Astrocyte (in vitro differentiated cells and primary cell): ENCODE measurements around the gene ROR1. TPM values are rescaled to one million over a fixed set of nuclear protein-coding genes. Genes with fewer than 3 reads are reported as not detected.
A peak's percentile ranks its signal among the peaks of the same experiment; 100 is the strongest.

Experiments used
- DNase-seq: peaks from one replicate; pipeline ENCODE4 v3.0.0-alpha.2; 2010; ENCODE audit warnings: low read depth
- FAIRE-seq: peaks from 2 replicates; lab custom pipeline; 2011; peaks lifted over from hg19 to GRCh38; lab: Jason Lieb, UNC
- H2AFZ ChIP-seq: 2 replicates; pipeline ENCODE4 v1.6.0; 2012; ENCODE audit warnings: low read depth, low read length, inconsistent platforms
- H3K27ac ChIP-seq: 2 replicates; pipeline ENCODE4 v1.5.1; 2011; ENCODE audit warnings: low read depth, low read length, inconsistent platforms
- H3K27me3 ChIP-seq: 2 replicates; pipeline ENCODE4 v1.6.0; 2011; ENCODE audit warnings: low read length, inconsistent platforms; ENCODE audit not compliant: insufficient read depth
- H3K36me3 ChIP-seq: 2 replicates; pipeline ENCODE4 v1.5.1; 2011; ENCODE audit warnings: low read length, inconsistent platforms; ENCODE audit not compliant: insufficient read depth
- H3K4me1 ChIP-seq: 2 replicates; pipeline ENCODE4 v1.5.1; 2011; ENCODE audit warnings: low read length, inconsistent platforms; ENCODE audit not compliant: insufficient read depth
- H3K4me2 ChIP-seq: 2 replicates; pipeline ENCODE4 v1.6.0; 2012; ENCODE audit warnings: low read length, inconsistent platforms
- H3K4me3 ChIP-seq: 2 replicates; pipeline ENCODE4 v1.5.1; 2011; ENCODE audit warnings: low read depth, mild to moderate bottlenecking, low read length, inconsistent platforms; ENCODE audit not compliant: insufficient read depth
- H3K79me2 ChIP-seq: 2 replicates; pipeline ENCODE4 v1.6.0; 2012; ENCODE audit warnings: mild to moderate bottlenecking, low read length, inconsistent platforms; ENCODE audit not compliant: insufficient read depth
- H3K9ac ChIP-seq: 2 replicates; pipeline ENCODE4 v1.6.0; 2012; ENCODE audit warnings: mild to moderate bottlenecking, low read length, inconsistent platforms
- H3K9me3 ChIP-seq: 2 replicates; pipeline ENCODE4 v1.5.1; 2012; ENCODE audit warnings: low read depth, mild to moderate bottlenecking, low read length, inconsistent platforms; ENCODE audit not compliant: insufficient read depth
- H4K20me1 ChIP-seq: 2 replicates; pipeline ENCODE4 v1.6.0; 2012; ENCODE audit warnings: low read length, inconsistent platforms; ENCODE audit not compliant: insufficient read depth
- H3K27ac Mint-ChIP-seq: one replicate; pipeline ENCODE4 v1.8.0; 2021; ENCODE audit warnings: mild to moderate bottlenecking, mixed read lengths; ENCODE audit not compliant: unreplicated experiment
- H3K27me3 Mint-ChIP-seq: one replicate; pipeline ENCODE4 v1.8.0; 2021; ENCODE audit warnings: low read depth, mixed read lengths; ENCODE audit not compliant: unreplicated experiment
- H3K36me3 Mint-ChIP-seq: one replicate; pipeline ENCODE4 v1.8.0; 2021; ENCODE audit warnings: low read depth, mixed read lengths; ENCODE audit not compliant: unreplicated experiment
- H3K4me1 Mint-ChIP-seq: one replicate; pipeline ENCODE4 v1.8.0; 2021; ENCODE audit warnings: low read depth, mixed read lengths; ENCODE audit not compliant: unreplicated experiment
- H3K4me3 Mint-ChIP-seq: one replicate; pipeline ENCODE4 v1.8.0; 2021; ENCODE audit warnings: mild to moderate bottlenecking, moderate library complexity, mixed read lengths; ENCODE audit not compliant: unreplicated experiment
- H3K9me3 Mint-ChIP-seq: one replicate; pipeline ENCODE4 v1.8.0; 2021; ENCODE audit warnings: mild to moderate bottlenecking, mixed read lengths; ENCODE audit not compliant: unreplicated experiment
- EZH2 ChIP-seq: IDR thresholded peaks from 2 replicates; pipeline ENCODE4 v1.6.1; 2012; ENCODE audit warnings: mild to moderate bottlenecking, low read length, inconsistent platforms; ENCODE audit not compliant: insufficient read depth
- total RNA-seq: library from RNA; stranded (reverse); gene quantifications from 2 replicates; pipeline ENCODE4 v1.2.1, GENCODE V29; 2021
- TF ChIP-seq, protein P1 (sequence below): IDR thresholded peaks from 2 replicates; pipeline ENCODE4 v1.5.1; 2011; ENCODE audit warnings: low read depth, mild to moderate bottlenecking, inconsistent platforms, low read length, moderate library complexity; ENCODE audit not compliant: insufficient read depth

ROR1 gene
- total RNA-seq, 1 donor from 2014 or later: 38.3 TPM

DNA sequence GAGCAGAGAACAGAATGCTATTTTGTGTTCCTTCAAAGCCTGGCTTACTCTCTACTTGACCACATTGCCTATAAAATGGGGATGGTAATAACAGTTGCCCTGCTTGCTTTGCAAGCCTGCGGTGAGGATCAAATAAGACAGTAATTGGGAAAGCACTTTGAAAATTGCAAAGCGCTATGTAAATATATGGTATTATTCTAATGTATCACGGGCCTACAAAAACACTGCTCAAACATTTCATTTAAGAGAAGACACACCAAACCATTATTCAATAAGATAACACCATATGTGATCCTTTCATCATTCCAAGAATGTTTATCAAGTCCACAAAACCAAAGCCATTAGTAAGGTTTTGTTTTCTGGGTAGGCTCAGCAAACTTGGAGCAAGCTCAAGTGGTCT is 208.4 kb downstream of the ROR1 start:
- no peaks in the 10 kb centered on the region for H3K9me3 ChIP-seq
- no peak overlapping the region for H3K27ac ChIP-seq
- no peak overlapping the region for H3K4me3 Mint-ChIP-seq
- FAIRE-seq (no peak), DNase-seq (peak; percentile 67)
- H3K27ac Mint-ChIP-seq: no peak overlapping the region
- no peaks in the 10 kb centered on the region for H3K36me3 ChIP-seq
- H3K36me3 Mint-ChIP-seq: no peaks in the 10 kb centered on the region
- no peak overlapping the region for H3K4me2 ChIP-seq
- H3K27me3 ChIP-seq: no peaks in the 10 kb centered on the region
- H2AFZ ChIP-seq: no peak overlapping the region
- H3K79me2 ChIP-seq: no peaks in the 10 kb centered on the region
- TF ChIP-seq EZH2: no peak
- TF ChIP-seq, protein P1, sequence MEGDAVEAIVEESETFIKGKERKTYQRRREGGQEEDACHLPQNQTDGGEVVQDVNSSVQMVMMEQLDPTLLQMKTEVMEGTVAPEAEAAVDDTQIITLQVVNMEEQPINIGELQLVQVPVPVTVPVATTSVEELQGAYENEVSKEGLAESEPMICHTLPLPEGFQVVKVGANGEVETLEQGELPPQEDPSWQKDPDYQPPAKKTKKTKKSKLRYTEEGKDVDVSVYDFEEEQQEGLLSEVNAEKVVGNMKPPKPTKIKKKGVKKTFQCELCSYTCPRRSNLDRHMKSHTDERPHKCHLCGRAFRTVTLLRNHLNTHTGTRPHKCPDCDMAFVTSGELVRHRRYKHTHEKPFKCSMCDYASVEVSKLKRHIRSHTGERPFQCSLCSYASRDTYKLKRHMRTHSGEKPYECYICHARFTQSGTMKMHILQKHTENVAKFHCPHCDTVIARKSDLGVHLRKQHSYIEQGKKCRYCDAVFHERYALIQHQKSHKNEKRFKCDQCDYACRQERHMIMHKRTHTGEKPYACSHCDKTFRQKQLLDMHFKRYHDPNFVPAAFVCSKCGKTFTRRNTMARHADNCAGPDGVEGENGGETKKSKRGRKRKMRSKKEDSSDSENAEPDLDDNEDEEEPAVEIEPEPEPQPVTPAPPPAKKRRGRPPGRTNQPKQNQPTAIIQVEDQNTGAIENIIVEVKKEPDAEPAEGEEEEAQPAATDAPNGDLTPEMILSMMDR: no peak
- peaks cover 40% of the 10 kb centered on the region for H3K4me1 Mint-ChIP-seq
- no peaks in the 10 kb centered on the region for H3K9me3 Mint-ChIP-seq
- no peak overlapping the region for H3K9ac ChIP-seq
- H3K4me3 ChIP-seq: no peak overlapping the region
- H3K4me1 ChIP-seq: peaks cover 21% of the 10 kb centered on the region
- peaks cover 6% of the 10 kb centered on the region for H4K20me1 ChIP-seq
- no peaks in the 10 kb centered on the region for H3K27me3 Mint-ChIP-seq

DNA sequence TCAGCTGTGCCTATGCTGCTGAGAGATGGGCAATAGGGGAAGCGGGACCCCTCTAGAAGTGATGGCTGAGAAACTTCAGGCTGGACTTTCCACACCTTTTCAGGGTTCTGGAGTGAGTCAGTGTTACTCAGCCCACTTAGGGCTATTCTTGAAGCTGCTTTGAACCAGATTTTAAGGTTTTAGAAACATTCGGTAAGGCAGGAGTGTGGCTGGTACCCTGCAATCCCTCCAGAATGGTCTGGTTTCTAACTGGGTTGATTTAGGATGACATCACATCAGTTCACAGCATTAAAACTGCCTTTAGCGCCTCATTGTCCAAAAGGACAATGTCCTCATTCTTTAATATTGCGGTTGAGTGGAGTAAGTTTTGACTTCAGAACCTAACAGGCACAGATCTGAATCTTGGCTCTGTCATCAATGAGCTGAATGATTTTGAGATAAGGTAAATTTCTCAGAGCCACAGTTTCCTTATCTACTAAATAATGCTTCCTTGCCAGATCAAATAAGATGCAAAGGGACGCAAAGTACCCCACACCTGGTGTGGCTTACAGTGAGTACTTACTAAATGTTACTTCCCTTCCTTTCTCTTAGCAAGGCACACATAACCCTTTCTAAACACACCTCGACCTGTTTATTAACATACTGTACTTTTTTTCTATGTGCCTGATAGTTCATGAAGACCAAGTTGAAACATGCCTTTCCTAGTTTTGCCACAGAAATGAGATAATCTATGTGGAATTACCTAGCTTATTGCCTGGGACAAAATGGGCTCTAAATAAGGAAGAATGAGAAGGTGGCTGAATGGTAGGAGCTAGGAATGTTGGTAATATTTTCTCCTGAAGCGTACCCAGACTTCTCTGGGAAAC is 209.8 kb downstream of the ROR1 start:
- no peak for FAIRE-seq

More for the DNA sequence above, 209.8 kb downstream of the ROR1 start:
- Histone ChIP-seq H3K4me2 (peak overlapping the region; percentile 45), H3K27me3 (no peaks in the 10 kb centered on the region), H3K4me3 (no peak overlapping the region), H3K27ac (peak overlapping the region; percentile 3), H3K79me2 (no peaks in the 10 kb centered on the region), H3K9ac (no peak overlapping the region), H3K9me3 (no peaks in the 10 kb centered on the region), H3K36me3 (no peaks in the 10 kb centered on the region), H3K4me1 (peaks cover 26% of the 10 kb centered on the region), H2AFZ (no peak overlapping the region), H4K20me1 (peaks cover 6% of the 10 kb centered on the region)
- Mint-ChIP-seq H3K4me3 (peak overlapping the region; percentile 7), H3K4me1 (peaks cover 50% of the 10 kb centered on the region), H3K36me3 (no peaks in the 10 kb centered on the region), H3K27me3 (no peaks in the 10 kb centered on the region), H3K27ac (peak overlapping the region; percentile 78), H3K9me3 (no peaks in the 10 kb centered on the region)
- TF ChIP-seq EZH2: no peak
- TF ChIP-seq, protein P1: no peak
- DNase-seq: peak; percentile 20
